GM12874 (cell line): Measurements from ENCODE around the gene LRRC36.

Source experiments
- TF ChIP-seq, protein P1 (sequence below): IDR thresholded peaks from 2 replicates; pipeline ENCODE4 v1.5.1; 2011; ENCODE audit warnings: low read depth, mild to moderate bottlenecking, control low read depth, low read length, moderate library complexity; ENCODE audit not compliant: insufficient read depth

Gene LRRC36

DNA sequence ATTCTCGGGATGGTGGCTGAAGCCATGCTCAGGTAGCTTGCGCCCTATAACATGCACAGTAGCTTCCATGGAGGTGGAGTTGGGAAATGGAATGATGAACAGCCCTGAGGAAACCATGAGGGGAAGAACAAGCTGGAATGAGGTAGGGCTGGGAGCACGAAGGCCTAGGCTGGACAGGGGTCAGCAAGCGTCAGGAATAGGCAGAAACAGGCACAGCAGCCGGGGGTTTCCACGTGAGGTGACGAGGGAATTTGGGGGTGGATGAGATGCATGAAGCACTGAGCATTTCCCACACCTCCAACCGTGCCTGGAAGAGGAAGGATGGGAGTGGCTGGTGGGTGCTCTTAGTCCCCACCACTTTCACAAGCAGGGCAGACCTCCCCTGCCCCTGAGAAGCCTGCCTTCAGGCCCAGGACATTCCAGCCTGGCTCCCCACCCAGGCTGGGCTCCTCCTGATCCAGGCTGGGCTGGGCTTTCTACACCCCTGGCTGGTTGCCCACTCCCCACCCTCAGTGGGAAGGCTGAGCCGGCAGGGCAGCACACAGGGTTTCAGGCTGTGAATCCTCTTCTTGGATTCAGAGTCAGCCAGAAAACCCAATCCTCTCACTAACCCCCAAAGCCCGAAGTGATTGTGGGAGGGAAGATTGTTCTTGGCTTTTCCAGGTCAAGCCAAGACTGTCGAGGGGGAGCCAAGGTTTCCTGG, 25.4 kb upstream of the LRRC36 start:
- TF ChIP-seq, protein P1, sequence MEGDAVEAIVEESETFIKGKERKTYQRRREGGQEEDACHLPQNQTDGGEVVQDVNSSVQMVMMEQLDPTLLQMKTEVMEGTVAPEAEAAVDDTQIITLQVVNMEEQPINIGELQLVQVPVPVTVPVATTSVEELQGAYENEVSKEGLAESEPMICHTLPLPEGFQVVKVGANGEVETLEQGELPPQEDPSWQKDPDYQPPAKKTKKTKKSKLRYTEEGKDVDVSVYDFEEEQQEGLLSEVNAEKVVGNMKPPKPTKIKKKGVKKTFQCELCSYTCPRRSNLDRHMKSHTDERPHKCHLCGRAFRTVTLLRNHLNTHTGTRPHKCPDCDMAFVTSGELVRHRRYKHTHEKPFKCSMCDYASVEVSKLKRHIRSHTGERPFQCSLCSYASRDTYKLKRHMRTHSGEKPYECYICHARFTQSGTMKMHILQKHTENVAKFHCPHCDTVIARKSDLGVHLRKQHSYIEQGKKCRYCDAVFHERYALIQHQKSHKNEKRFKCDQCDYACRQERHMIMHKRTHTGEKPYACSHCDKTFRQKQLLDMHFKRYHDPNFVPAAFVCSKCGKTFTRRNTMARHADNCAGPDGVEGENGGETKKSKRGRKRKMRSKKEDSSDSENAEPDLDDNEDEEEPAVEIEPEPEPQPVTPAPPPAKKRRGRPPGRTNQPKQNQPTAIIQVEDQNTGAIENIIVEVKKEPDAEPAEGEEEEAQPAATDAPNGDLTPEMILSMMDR, result no peak

GRCh38 chr16:67302076-67302475, 24.5 kb upstream of the LRRC36 start:
- TF ChIP-seq, protein P1, result no peak

DNA sequence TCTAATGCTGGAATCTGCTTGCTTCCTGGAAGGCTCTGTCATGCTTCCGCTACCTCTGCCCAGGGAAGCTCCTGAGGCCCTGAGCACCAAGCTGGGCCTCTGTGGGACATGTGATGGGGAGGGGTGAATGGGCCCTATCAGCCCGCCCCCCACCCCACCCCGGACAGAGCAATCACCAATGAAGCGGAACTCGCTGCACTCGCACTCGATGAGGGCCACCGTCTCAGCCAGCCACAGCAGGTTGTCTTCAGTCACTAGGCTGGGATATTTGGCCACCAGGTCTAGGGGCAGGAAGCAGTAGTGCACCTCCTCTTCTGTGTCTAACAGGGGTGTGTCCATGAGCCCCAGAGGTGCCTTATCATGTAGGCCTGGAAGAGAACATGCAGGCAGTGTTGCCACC, 23.6 kb upstream of the LRRC36 start:
- TF ChIP-seq, protein P1, result no peak

- TF ChIP-seq, protein P1, result no peak
These were observed 22.6 kb upstream of the LRRC36 start for GRCh38 chr16:67304020-67304419.

- TF ChIP-seq, protein P1, result no peak
These were observed 21.2 kb upstream of the LRRC36 start for GRCh38 chr16:67305216-67306071.

GRCh38 chr16:67310561-67310960, 16.1 kb upstream of the LRRC36 start:
- TF ChIP-seq, protein P1, result no peak

- TF ChIP-seq, protein P1, result no peak
These were observed 14.8 kb upstream of the LRRC36 start for GRCh38 chr16:67311607-67312488.
